GM12878 (cell line): Measurements from ENCODE around the gene ZNF169. TPM values are rescaled to one million over a fixed set of nuclear protein-coding genes. Genes with fewer than 3 reads are reported as not detected.

Experiments
- CBX5 ChIP-seq: sonication (generic); IDR thresholded peaks from 2 replicates; pipeline ENCODE4 v1.6.1; 2016; ENCODE audit warnings: low read depth, moderate library complexity, mild to moderate bottlenecking, inconsistent platforms
- CHD2 ChIP-seq: IDR thresholded peaks from 2 replicates; pipeline ENCODE4 v1.6.1; 2011; ENCODE audit warnings: low read depth, low read length, improper control_type of control experiment, borderline replicate concordance
- EZH2 ChIP-seq: IDR thresholded peaks from 2 replicates; pipeline ENCODE4 v1.6.1; 2012; ENCODE audit warnings: low read depth, mild to moderate bottlenecking, control low read depth, inconsistent platforms, low read length, borderline replicate concordance; ENCODE audit not compliant: control insufficient read depth
- GATAD2B ChIP-seq: fragments of 450-650 bp; conservative IDR thresholded peaks from 2 replicates; pipeline ENCODE4 v1.6.1; 2017; ENCODE audit warnings: low read depth, mild to moderate bottlenecking, moderate library complexity
- IKZF2 ChIP-seq, 2 experiments: fragments of 450-650 bp; IDR thresholded peaks; 2 replicates each; pipeline ENCODE4 v1.6.1; 2017; ENCODE audit warnings: mild to moderate bottlenecking in 2 of 2, moderate library complexity in 2 of 2
- IRF4 ChIP-seq: IDR thresholded peaks from 2 replicates; pipeline ENCODE4 v1.6.1; 2011; ENCODE audit warnings: low read depth, low read length
- MTA3 ChIP-seq: IDR thresholded peaks from 2 replicates; pipeline ENCODE4 v1.6.1; 2012; ENCODE audit warnings: low read length, inconsistent platforms, borderline replicate concordance
- NFIC ChIP-seq: IDR thresholded peaks from 2 replicates; pipeline ENCODE4 v1.6.1; 2012; ENCODE audit warnings: low read depth, mild to moderate bottlenecking, inconsistent platforms, low read length, moderate library complexity
- PAX5 ChIP-seq: IDR thresholded peaks from 2 replicates; pipeline ENCODE4 v1.6.1; 2011; ENCODE audit warnings: low read depth, low read length, borderline replicate concordance
- POU2F2 ChIP-seq: IDR thresholded peaks from 3 replicates; pipeline ENCODE4 v1.6.1; 2011; ENCODE audit warnings: low read depth, mild to moderate bottlenecking, low read length, borderline replicate concordance
- RAD51 ChIP-seq: fragments of 450-650 bp; IDR thresholded peaks from 2 replicates; pipeline ENCODE4 v1.6.1; 2016; ENCODE audit warnings: moderate library complexity, mild to moderate bottlenecking, inconsistent platforms
- SIX5 ChIP-seq: IDR thresholded peaks from 2 replicates; pipeline ENCODE4 v1.6.1; 2011; ENCODE audit warnings: mild to moderate bottlenecking, low read depth, low read length, moderate library complexity; ENCODE audit not compliant: severe bottlenecking
- SMAD5 ChIP-seq: IDR thresholded peaks from 2 replicates; pipeline ENCODE4 v1.6.1; 2016; ENCODE audit warnings: antibody characterized with exemption, low read depth
- SMARCA5 ChIP-seq: fragments of 450-650 bp; IDR thresholded peaks from 2 replicates; pipeline ENCODE4 v1.6.1; 2017; ENCODE audit warnings: mild to moderate bottlenecking
- STAT1 ChIP-seq: fragments of 450-650 bp; conservative IDR thresholded peaks from 2 replicates; pipeline ENCODE4 v1.6.1; 2014; ENCODE audit warnings: antibody characterized with exemption, mild to moderate bottlenecking
- STAT3 ChIP-seq: IDR thresholded peaks from 2 replicates; pipeline ENCODE4 v1.6.1; 2011; ENCODE audit warnings: low read depth, low read length, improper control_type of control experiment
- WRNIP1 ChIP-seq: IDR thresholded peaks from 2 replicates; pipeline ENCODE4 v1.6.1; 2011; ENCODE audit warnings: low read depth, low read length, improper control_type of control experiment, borderline replicate concordance
- ZNF274 ChIP-seq: IDR thresholded peaks from one replicate; pipeline ENCODE4 v1.8.0; 2011; ENCODE audit not compliant: insufficient read length, insufficient read depth
- polyA plus RNA-seq, 11 experiments: library from polyadenylated mRNA; depleted of rRNA in 4 of 11; unstranded in 6 of 11; stranded (reverse) in 5 of 11; fragments of >200 nt; fragmentation: Nextera tagmentation in 4 of 11; fragmentation: Illumina TruSeq in 1 of 11; extraction: Ambion mirVana in 4 of 11; extraction: Trizol in 1 of 11; gene quantifications; 1 replicate in 1 of 11; 2 replicates in 10 of 11; pipeline versions ENCODE4 v1.2.1 to v1.2.3, GENCODE V29; 2011 to 2016; ENCODE audit warnings: inconsistent platforms in 2 of 11, missing spikeins in 2 of 11, low read depth in 1 of 11
- total RNA-seq, 4 experiments: library from RNA; depleted of rRNA in 3 of 4; stranded (reverse); fragments of >200 nt in 3 of 4; fragmentation: Illumina TruSeq in 1 of 4; extraction: Trizol in 1 of 4; gene quantifications; 2 replicates each; pipeline versions ENCODE4 v1.2.1 to v1.2.3, GENCODE V29; 2013 to 2021
- TF ChIP-seq, protein P1 (sequence below): IDR thresholded peaks from 2 replicates; pipeline ENCODE4 v1.6.1; 2011; ENCODE audit warnings: borderline replicate concordance, low read depth, mild to moderate bottlenecking, moderate library complexity, low read length; ENCODE audit not compliant: insufficient read depth, poor library complexity, severe bottlenecking
- TF ChIP-seq, protein P2 (sequence below): fragments of 450-650 bp; formaldehyde crosslinking; IDR thresholded peaks from 2 replicates; pipeline ENCODE4 v1.4.0; 2020; ENCODE audit warnings: mild to moderate bottlenecking, moderate library complexity
- TF ChIP-seq, protein P3 (sequence below): fragments of 450-650 bp; IDR thresholded peaks from 2 replicates; pipeline ENCODE4 v1.6.1; 2017; ENCODE audit warnings: antibody characterized with exemption, mild to moderate bottlenecking, moderate library complexity
- TF ChIP-seq, protein P4 (sequence below): IDR thresholded peaks from 2 replicates; pipeline ENCODE4 v1.6.1; 2012; ENCODE audit warnings: low read depth, low read length, improper control_type of control experiment

The ZNF169 gene
- total and polyA plus RNA-seq, 10 of the 15 experiments (the other 5 are each of a cell fraction or from before 2014, with no cell fraction given): 2.2 to 15.7 (median 5.8) TPM

DNA sequence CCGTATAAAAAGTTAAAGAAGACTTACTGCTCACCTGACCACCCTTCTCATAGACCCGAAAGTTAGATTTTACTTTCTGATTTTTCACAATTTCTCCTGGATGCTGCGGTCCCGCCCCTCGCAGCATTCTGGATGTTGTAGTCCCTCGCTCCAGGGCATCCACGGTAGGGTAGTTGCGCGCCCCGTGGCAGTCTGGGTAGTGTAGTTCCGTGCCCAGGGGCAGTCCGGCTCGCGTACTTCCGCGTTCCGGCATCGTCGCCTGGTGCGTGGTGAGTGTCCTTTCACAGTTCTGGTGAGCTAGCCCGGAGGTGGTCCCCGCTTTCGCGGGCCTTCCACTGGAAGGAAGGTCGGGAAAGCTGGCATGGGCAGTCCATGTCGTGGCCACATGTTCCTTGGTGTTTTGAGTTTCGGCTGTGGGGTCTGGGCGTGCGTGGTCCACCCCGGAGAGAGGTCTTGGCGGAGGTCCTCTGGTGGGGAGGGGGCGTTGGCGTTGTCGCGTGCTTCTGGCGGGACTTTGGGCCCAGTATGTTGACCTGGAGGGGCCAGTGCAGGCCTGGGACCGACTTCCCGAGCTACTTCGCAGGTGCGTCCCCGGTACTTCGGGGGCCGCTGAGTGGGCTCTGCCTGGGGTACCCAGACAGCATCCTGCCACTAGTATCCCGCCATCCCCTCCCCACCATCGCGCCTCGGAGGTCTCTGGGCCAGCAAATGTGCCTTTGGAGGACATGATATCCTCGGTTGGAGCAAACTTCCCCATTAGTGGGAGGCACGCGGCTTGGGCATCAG is at the start of gene ZNF169 (continued):
- TF ChIP-seq, protein P1, sequence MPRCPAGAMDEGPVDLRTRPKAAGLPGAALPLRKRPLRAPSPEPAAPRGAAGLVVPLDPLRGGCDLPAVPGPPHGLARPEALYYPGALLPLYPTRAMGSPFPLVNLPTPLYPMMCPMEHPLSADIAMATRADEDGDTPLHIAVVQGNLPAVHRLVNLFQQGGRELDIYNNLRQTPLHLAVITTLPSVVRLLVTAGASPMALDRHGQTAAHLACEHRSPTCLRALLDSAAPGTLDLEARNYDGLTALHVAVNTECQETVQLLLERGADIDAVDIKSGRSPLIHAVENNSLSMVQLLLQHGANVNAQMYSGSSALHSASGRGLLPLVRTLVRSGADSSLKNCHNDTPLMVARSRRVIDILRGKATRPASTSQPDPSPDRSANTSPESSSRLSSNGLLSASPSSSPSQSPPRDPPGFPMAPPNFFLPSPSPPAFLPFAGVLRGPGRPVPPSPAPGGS: no peak
- TF ChIP-seq SIX5 (peak; percentile 98), EZH2 (no peak), SMAD5 (no peak; the same call in 1 of the 2 replicates), IRF4 (no peak), PAX5 (peak; percentile 75), CBX5 (no peak), MTA3 (no peak), CHD2 (peak; percentile 57; the same call in 1 of the 2 replicates), STAT1 (no peak), GATAD2B (peak; percentile 60), ZNF274 (no peak), NFIC (no peak), SMARCA5 (no peak), STAT3 (no peak), POU2F2 (peak; percentile 33; the same call in 1 of the 3 replicates), RAD51 (no peak), WRNIP1 (no peak), IKZF2 (IDR thresholded peaks at IDR 0.05) (no peak)
- TF ChIP-seq, protein P2, sequence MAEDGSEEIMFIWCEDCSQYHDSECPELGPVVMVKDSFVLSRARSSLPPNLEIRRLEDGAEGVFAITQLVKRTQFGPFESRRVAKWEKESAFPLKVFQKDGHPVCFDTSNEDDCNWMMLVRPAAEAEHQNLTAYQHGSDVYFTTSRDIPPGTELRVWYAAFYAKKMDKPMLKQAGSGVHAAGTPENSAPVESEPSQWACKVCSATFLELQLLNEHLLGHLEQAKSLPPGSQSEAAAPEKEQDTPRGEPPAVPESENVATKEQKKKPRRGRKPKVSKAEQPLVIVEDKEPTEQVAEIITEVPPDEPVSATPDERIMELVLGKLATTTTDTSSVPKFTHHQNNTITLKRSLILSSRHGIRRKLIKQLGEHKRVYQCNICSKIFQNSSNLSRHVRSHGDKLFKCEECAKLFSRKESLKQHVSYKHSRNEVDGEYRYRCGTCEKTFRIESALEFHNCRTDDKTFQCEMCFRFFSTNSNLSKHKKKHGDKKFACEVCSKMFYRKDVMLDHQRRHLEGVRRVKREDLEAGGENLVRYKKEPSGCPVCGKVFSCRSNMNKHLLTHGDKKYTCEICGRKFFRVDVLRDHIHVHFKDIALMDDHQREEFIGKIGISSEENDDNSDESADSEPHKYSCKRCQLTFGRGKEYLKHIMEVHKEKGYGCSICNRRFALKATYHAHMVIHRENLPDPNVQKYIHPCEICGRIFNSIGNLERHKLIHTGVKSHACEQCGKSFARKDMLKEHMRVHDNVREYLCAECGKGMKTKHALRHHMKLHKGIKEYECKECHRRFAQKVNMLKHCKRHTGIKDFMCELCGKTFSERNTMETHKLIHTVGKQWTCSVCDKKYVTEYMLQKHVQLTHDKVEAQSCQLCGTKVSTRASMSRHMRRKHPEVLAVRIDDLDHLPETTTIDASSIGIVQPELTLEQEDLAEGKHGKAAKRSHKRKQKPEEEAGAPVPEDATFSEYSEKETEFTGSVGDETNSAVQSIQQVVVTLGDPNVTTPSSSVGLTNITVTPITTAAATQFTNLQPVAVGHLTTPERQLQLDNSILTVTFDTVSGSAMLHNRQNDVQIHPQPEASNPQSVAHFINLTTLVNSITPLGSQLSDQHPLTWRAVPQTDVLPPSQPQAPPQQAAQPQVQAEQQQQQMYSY (CRISPR knock-in tag): no peak
- TF ChIP-seq, protein P3, sequence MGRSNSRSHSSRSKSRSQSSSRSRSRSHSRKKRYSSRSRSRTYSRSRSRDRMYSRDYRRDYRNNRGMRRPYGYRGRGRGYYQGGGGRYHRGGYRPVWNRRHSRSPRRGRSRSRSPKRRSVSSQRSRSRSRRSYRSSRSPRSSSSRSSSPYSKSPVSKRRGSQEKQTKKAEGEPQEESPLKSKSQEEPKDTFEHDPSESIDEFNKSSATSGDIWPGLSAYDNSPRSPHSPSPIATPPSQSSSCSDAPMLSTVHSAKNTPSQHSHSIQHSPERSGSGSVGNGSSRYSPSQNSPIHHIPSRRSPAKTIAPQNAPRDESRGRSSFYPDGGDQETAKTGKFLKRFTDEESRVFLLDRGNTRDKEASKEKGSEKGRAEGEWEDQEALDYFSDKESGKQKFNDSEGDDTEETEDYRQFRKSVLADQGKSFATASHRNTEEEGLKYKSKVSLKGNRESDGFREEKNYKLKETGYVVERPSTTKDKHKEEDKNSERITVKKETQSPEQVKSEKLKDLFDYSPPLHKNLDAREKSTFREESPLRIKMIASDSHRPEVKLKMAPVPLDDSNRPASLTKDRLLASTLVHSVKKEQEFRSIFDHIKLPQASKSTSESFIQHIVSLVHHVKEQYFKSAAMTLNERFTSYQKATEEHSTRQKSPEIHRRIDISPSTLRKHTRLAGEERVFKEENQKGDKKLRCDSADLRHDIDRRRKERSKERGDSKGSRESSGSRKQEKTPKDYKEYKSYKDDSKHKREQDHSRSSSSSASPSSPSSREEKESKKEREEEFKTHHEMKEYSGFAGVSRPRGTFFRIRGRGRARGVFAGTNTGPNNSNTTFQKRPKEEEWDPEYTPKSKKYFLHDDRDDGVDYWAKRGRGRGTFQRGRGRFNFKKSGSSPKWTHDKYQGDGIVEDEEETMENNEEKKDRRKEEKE: no peak
- TF ChIP-seq, protein P4, sequence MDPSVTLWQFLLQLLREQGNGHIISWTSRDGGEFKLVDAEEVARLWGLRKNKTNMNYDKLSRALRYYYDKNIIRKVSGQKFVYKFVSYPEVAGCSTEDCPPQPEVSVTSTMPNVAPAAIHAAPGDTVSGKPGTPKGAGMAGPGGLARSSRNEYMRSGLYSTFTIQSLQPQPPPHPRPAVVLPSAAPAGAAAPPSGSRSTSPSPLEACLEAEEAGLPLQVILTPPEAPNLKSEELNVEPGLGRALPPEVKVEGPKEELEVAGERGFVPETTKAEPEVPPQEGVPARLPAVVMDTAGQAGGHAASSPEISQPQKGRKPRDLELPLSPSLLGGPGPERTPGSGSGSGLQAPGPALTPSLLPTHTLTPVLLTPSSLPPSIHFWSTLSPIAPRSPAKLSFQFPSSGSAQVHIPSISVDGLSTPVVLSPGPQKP: peak; percentile 47; the same call in 1 of the 2 replicates
